Esophagus muscularis mucosa (tissue), 3 donors: Measurements from ENCODE around the gene PSME1.

Experiments
- CTCF ChIP-seq, 3 experiments: fragments of 200-600 bp in 2 of 3; fragments of 450-650 bp in 1 of 3; sonication (generic) in 2 of 3; IDR thresholded peaks; one replicate each; pipeline ENCODE4 v1.5.1; 2017 to 2019; ENCODE audit warnings: antibody characterized with exemption in 3 of 3, mild to moderate bottlenecking in 2 of 3, moderate library complexity in 1 of 3
- EP300 ChIP-seq: sonication (generic); formaldehyde crosslinking; IDR thresholded peaks from one replicate; pipeline ENCODE4 v1.6.1; 2017; ENCODE audit warnings: antibody characterized with exemption

GRCh38 chr14:24179294-24179960 is 43.4 kb downstream of the PSME1 start:
- no peak for TF ChIP-seq EP300
- no peak for TF ChIP-seq CTCF (IDR thresholded peaks at IDR 0.05)
